K562 (cell line): ENCODE results near the gene CHRNA10. TPM values are rescaled to one million over a fixed set of nuclear protein-coding genes. Genes with fewer than 3 reads are reported as not detected.

Experiments used
- ATAC-seq: fragments of 200-7000 bp; cut with Tn5 transposase; 3 replicates; pipeline ENCODE4 v1.9.1; 2020; ENCODE audit warnings: moderate library complexity
- BruUV-seq: library from RNA; stranded (reverse); fragments of 400-500 nt; replicated peaks from 2 replicates; lab custom pipeline; 2021; lab: Mats Ljungman, UMichigan
- CTCF ChIA-PET: fragments of 300-600 bp; formaldehyde crosslinking; extraction: SDS; loops from one replicate; lab custom pipeline; 2021; ENCODE audit warnings: low intra/inter-chr PET ratio; lab: Yijun Ruan, JAX
- POLR2A ChIA-PET: fragments of 300-600, 350-650 bp; sonication (Branson Sonifier 250); formaldehyde crosslinking; extraction: SDS; loops from one replicate; lab custom pipeline; 2021; ENCODE audit warnings: antibody characterized with exemption, inconsistent platforms; lab: Yijun Ruan, JAX
- DNase-seq, 4 experiments: peaks; one replicate each; pipeline versions ENCODE4 v3.0.0 to v3.0.0-alpha.2; 2011 to 2018; ENCODE audit warnings: low spot score in 3 of 4, mixed read lengths in 3 of 4; ENCODE audit errors: extremely low read depth in 1 of 4
- FAIRE-seq: peaks from 2 replicates; lab custom pipeline; 2011; peaks lifted over from hg19 to GRCh38; lab: Jason Lieb, UNC
- H2AFZ ChIP-seq: 2 replicates; pipeline ENCODE4 v1.6.0; 2011; ENCODE audit warnings: low read depth, low read length, control low read depth, inconsistent platforms
- H3K27ac ChIP-seq: fragments of 200-600 bp; 3 replicates; pipeline ENCODE4 v1.8.0; 2011; ENCODE audit warnings: low read depth, mild to moderate bottlenecking, control low read depth, inconsistent platforms, low read length, moderate library complexity, mixed read lengths; ENCODE audit errors: extremely low read depth
- H3K27me3 ChIP-seq, 2 experiments: fragments of 300-600 bp in 1 of 2; 2 replicates in 1 of 2; 3 replicates in 1 of 2; pipeline versions ENCODE4 v1.6.0 to v1.8.0; 2011; ENCODE audit warnings: inconsistent platforms in 2 of 2, low read length in 2 of 2, mild to moderate bottlenecking in 1 of 2, mixed read lengths in 1 of 2, moderate library complexity in 1 of 2; ENCODE audit not compliant: control insufficient read depth in 2 of 2, insufficient read depth in 2 of 2
- H3K36me3 ChIP-seq: fragments of 300-600 bp; 3 replicates; pipeline ENCODE4 v1.8.0; 2011; ENCODE audit warnings: mild to moderate bottlenecking, low read length, inconsistent platforms; ENCODE audit not compliant: control insufficient read depth, insufficient read depth
- H3K4me1 ChIP-seq, 2 experiments: fragments of 200-600 bp in 1 of 2; replicated peaks in 1 of 2; 2 replicates in 1 of 2; 3 replicates in 1 of 2; pipeline versions ENCODE4 v1.5.1 to v1.8.0; 2011; ENCODE audit warnings: inconsistent platforms in 2 of 2, low read length in 2 of 2, mild to moderate bottlenecking in 1 of 2, mixed read lengths in 1 of 2, moderate library complexity in 1 of 2; ENCODE audit not compliant: control insufficient read depth in 2 of 2, insufficient read depth in 2 of 2
- H3K4me2 ChIP-seq: 2 replicates; pipeline ENCODE4 v1.6.1; 2011; ENCODE audit warnings: low read length, control low read depth, inconsistent platforms, mixed read lengths; ENCODE audit not compliant: insufficient read depth
- H3K4me3 ChIP-seq: fragments of 200-600 bp; sonication (generic), shearing (Covaris generic); 2 replicates; pipeline ENCODE4 v1.5.1; 2016; ENCODE audit warnings: control low read depth, inconsistent platforms
- H3K79me2 ChIP-seq: fragments of 200-600 bp; 3 replicates; pipeline ENCODE4 v1.8.0; 2011; ENCODE audit warnings: low read length, inconsistent platforms; ENCODE audit not compliant: control insufficient read depth, insufficient read depth
- H3K9ac ChIP-seq, 2 experiments: 2 replicates each; pipeline versions ENCODE4 v1.6.0 to v1.6.1; 2011; ENCODE audit warnings: low read depth in 2 of 2, low read length in 2 of 2, control low read depth in 1 of 2, inconsistent platforms in 1 of 2, mild to moderate bottlenecking in 1 of 2, mixed read lengths in 1 of 2; ENCODE audit not compliant: insufficient read depth in 1 of 2
- H3K9me1 ChIP-seq: one replicate; pipeline ENCODE4 v1.6.0; 2011; ENCODE audit warnings: inconsistent platforms, mild to moderate bottlenecking, low read length, moderate library complexity; ENCODE audit not compliant: control insufficient read depth, insufficient read depth
- H3K9me3 ChIP-seq: replicated peaks from 2 replicates; pipeline ENCODE4 v1.5.1; 2011; ENCODE audit warnings: low read depth, low read length, inconsistent platforms; ENCODE audit not compliant: control insufficient read depth, insufficient read depth
- H4K20me1 ChIP-seq: replicated peaks from 2 replicates; pipeline ENCODE4 v1.6.1; 2011; ENCODE audit warnings: low read length, inconsistent platforms, mixed read lengths; ENCODE audit not compliant: control insufficient read depth, insufficient read depth
- BACH1 ChIP-seq: fragments of 200-800 bp; sonication (Bioruptor generic); IDR thresholded peaks from 2 replicates; pipeline ENCODE4 v1.6.1; 2016; ENCODE audit warnings: missing genetic modification characterization, missing compliant biosample characterization
- CCAR2 ChIP-seq: fragments of 200-400 bp; formaldehyde crosslinking; IDR thresholded peaks from 2 replicates; pipeline ENCODE4 v1.6.1; 2017; ENCODE audit warnings: mild to moderate bottlenecking, low read depth, low read length
- ELF4 ChIP-seq: fragments of 450-650 bp; formaldehyde crosslinking; IDR thresholded peaks from 2 replicates; pipeline ENCODE4 v1.4.0; 2022; ENCODE audit warnings: missing genetic modification characterization
- EP300 ChIP-seq: IDR thresholded peaks from 2 replicates; pipeline ENCODE4 v1.6.1; 2012; ENCODE audit warnings: low read length, improper control_type of control experiment
- EWSR1 ChIP-seq: fragments of 450-650 bp; IDR thresholded peaks from 2 replicates; pipeline ENCODE4 v1.6.1; 2018; ENCODE audit warnings: borderline replicate concordance, mild to moderate bottlenecking, low read depth, moderate library complexity; ENCODE audit not compliant: partially characterized antibody
- GABPB1 ChIP-seq: sonication (generic); formaldehyde crosslinking; IDR thresholded peaks from 2 replicates; pipeline ENCODE4 v1.8.0; 2022; ENCODE audit warnings: mild to moderate bottlenecking, missing genetic modification reagents
- HEY1 ChIP-seq: fragments of 250-450 bp; sonication (Bioruptor Pico); IDR thresholded peaks from 2 replicates; pipeline ENCODE4 v1.5.0; 2020; ENCODE audit warnings: mild to moderate bottlenecking, moderate library complexity, borderline replicate concordance
- POLR2A ChIP-seq: fragments of 450-650 bp; conservative IDR thresholded peaks from 2 replicates; pipeline ENCODE4 v1.6.1; 2016
- POU5F1 ChIP-seq: fragments of 150-350 bp; IDR thresholded peaks from 2 replicates; pipeline ENCODE4 v1.6.1; 2014; ENCODE audit warnings: borderline replicate concordance, low read length, low read depth, mild to moderate bottlenecking; ENCODE audit not compliant: partially characterized antibody
- TGIF2 ChIP-seq: sonication (generic); formaldehyde crosslinking; IDR thresholded peaks from 2 replicates; pipeline ENCODE4 v1.8.1; 2022; ENCODE audit warnings: mild to moderate bottlenecking, missing genetic modification reagents, moderate library complexity
- THRAP3 ChIP-seq: fragments of 450-650 bp; IDR thresholded peaks from 2 replicates; pipeline ENCODE4 v1.6.1; 2016; ENCODE audit warnings: mild to moderate bottlenecking, inconsistent platforms, borderline replicate concordance
- ZBTB26 ChIP-seq: fragments of 450-650 bp; formaldehyde crosslinking; IDR thresholded peaks from 2 replicates; pipeline ENCODE4 v1.4.0; 2022; ENCODE audit warnings: missing genetic modification characterization
- ZKSCAN8 ChIP-seq: fragments of 200-800 bp; sonication (Bioruptor generic); IDR thresholded peaks from 2 replicates; pipeline ENCODE4 v1.6.1; 2016; ENCODE audit warnings: missing genetic modification characterization, missing compliant biosample characterization
- ZNF263 ChIP-seq: sonication (generic); formaldehyde crosslinking; IDR thresholded peaks from 2 replicates; pipeline ENCODE4 v1.8.0; 2022; ENCODE audit warnings: mild to moderate bottlenecking, missing genetic modification reagents, borderline replicate concordance
- WGBS: fragments of 100-300 bp; shearing (Covaris generic); methylation state at CpG from one replicate; pipeline ENCODE4 v1.1.6; 2016; ENCODE audit warnings: low coverage, mixed read lengths; ENCODE audit not compliant: insufficient coverage; ENCODE audit errors: missing lambda C conversion rate; 5-methylcytosine and 5-hydroxymethylcytosine counted together
- in situ Hi-C: fragments of 300-500 bp; cut with MboI; formaldehyde crosslinking; loops from 4 replicates; pipeline ENCODE4 v1.15.0; 2018; ENCODE audit warnings: inconsistent platforms, mixed read lengths
- intact Hi-C: fragments of 100-400 bp; cut with micrococcal nuclease; formaldehyde crosslinking; loops from 2 replicates; pipeline ENCODE4 v1.14.2; 2022
- polyA plus RNA-seq, 8 experiments: library from polyadenylated mRNA; depleted of rRNA in 4 of 8; stranded (reverse) in 5 of 8; unstranded in 3 of 8; fragments of >200 nt; fragmentation: Nextera tagmentation in 2 of 8; fragmentation: Illumina TruSeq in 1 of 8; extraction: Ambion mirVana in 2 of 8; extraction: Trizol in 1 of 8; gene quantifications; 2 replicates each; pipeline versions ENCODE4 v1.2.1 to v1.2.3, GENCODE V29; 2011 to 2014; ENCODE audit warnings: inconsistent platforms in 1 of 8, missing spikeins in 1 of 8
- total RNA-seq, 7 experiments: library from RNA; depleted of rRNA in 6 of 7; stranded (reverse); fragments of >200 nt in 6 of 7; fragmentation: Illumina TruSeq in 2 of 7; extraction: Trizol in 2 of 7; gene quantifications; 2 replicates each; pipeline versions ENCODE4 v1.2.1 to v1.2.3, GENCODE V29; 2011 to 2021; ENCODE audit warnings: low replicate concordance in 1 of 7

CHRNA10 gene
- total and polyA plus RNA-seq, 9 of the 15 experiments (the other 6 are each of a cell fraction or from before 2014, with no cell fraction given), result 0.35 to 1.9 (median 0.81) TPM

GRCh38 chr11:3622521-3622920, 48.7 kb downstream of the CHRNA10 start (continued):
- TF ChIP-seq ZBTB26, result no peak
- no peak for TF ChIP-seq GABPB1 (CRISPR knock-in tag)
- no peak for TF ChIP-seq EWSR1
- no peak for TF ChIP-seq HEY1 (CRISPR knock-in tag)
- TF ChIP-seq EP300, result no peak
- TF ChIP-seq BACH1 (tag), result no peak
- no peak for TF ChIP-seq POU5F1
- no peak for TF ChIP-seq TGIF2
- no peak for TF ChIP-seq THRAP3

- ATAC-seq (no peak), DNase-seq (no peak), FAIRE-seq (no peak)
- Histone ChIP-seq H3K79me2 (no peaks in the 10 kb centered on the region), H2AFZ (peak overlapping the region; percentile 74), H3K4me2 (no peak overlapping the region)
- peak; percentile 70 for TF ChIP-seq ZNF263
- no peak for TF ChIP-seq POLR2A
- TF ChIP-seq CCAR2, result no peak
- no peak for TF ChIP-seq ELF4 (CRISPR knock-in tag)
- TF ChIP-seq ZKSCAN8 (CRISPR knock-in tag), result no peak
- TF ChIP-seq, all 486 proteins: peak for 1
- intact Hi-C loops (no loop called here), in situ Hi-C loops (no loop called here)
- ChIA-PET CTCF (no interaction called here), POLR2A (interaction anchor here (0.6 to 1.0 kb wide), 4 partner anchors 9 to 602 kb away, joined by 3 to 5 read pairs (median 3); no protein-coding TSS in a partner anchor)
- Histone ChIP-seq H3K9me3 (no peaks in the 10 kb centered on the region), H3K36me3 (no peaks in the 10 kb centered on the region), H3K27ac (no peak overlapping the region), H3K4me3 (no peak overlapping the region), H3K27me3 (peaks cover 0 to 5% of the 10 kb centered on the region in 2 experiments; a peak in 1 of 5 replicates), H3K9ac (no peak overlapping the region), H4K20me1 (no peaks in the 10 kb centered on the region), H3K9me1 (no peaks in the 10 kb centered on the region), H3K4me1 (peaks cover 9 to 13% of the 10 kb centered on the region in 2 experiments)
- BruUV-seq, result no TSS peak
- WGBS, result 24% methylated on average over 8 of the region's 8 CpGs
Measured at GRCh38 chr11:3617990-3618389, 53.2 kb downstream of the CHRNA10 start.
